Natural killer cell (primary cell): ENCODE results near the gene CABCOCO1. TPM values are rescaled to one million over a fixed set of nuclear protein-coding genes. Genes with fewer than 3 reads are reported as not detected.

ENCODE experiments used
- ATAC-seq, 3 donors: fragments of 150-1000 bp in 2 of 3; fragments of 200-7000 bp in 1 of 3; cut with Tn5 transposase; 1 replicate in 1 of 3; 2 replicates in 2 of 3; pipeline ENCODE4 v1.10.0; 2021; ENCODE audit warnings: mild to moderate bottlenecking in 2 of 3, moderate library complexity in 2 of 3
- DNase-seq, 2 donors: peaks; one replicate each; pipeline versions ENCODE4 v3.0.0 to v3.0.0-alpha.2; 2013 to 2021; ENCODE audit warnings: mixed read lengths in 1 of 2
- H3K27ac ChIP-seq: one replicate; pipeline ENCODE4 v1.5.1; 2013; ENCODE audit warnings: mild to moderate bottlenecking, low read length
- H3K27me3 ChIP-seq: one replicate; pipeline ENCODE4 v1.6.1; 2013; ENCODE audit warnings: low read length; ENCODE audit not compliant: control insufficient read depth, insufficient read depth
- H3K36me3 ChIP-seq: one replicate; pipeline ENCODE4 v1.6.1; 2013; ENCODE audit warnings: low read length; ENCODE audit not compliant: control insufficient read depth, insufficient read depth
- H3K4me1 ChIP-seq: one replicate; pipeline ENCODE4 v1.6.1; 2013; ENCODE audit warnings: low read length; ENCODE audit not compliant: control insufficient read depth, insufficient read depth
- H3K4me3 ChIP-seq: one replicate; pipeline ENCODE4 v1.5.1; 2013; ENCODE audit warnings: low read length
- H3K9me3 ChIP-seq: one replicate; pipeline ENCODE4 v1.6.1; 2013; ENCODE audit warnings: low read length; ENCODE audit not compliant: control insufficient read depth, insufficient read depth
- H3K27ac Mint-ChIP-seq, 2 donors: one replicate each; pipeline ENCODE4 v1.8.0; 2022; ENCODE audit warnings: mild to moderate bottlenecking in 2 of 2, mixed read lengths in 2 of 2, moderate library complexity in 1 of 2
- H3K27me3 Mint-ChIP-seq, 2 donors: one replicate each; pipeline ENCODE4 v1.8.0; 2022; ENCODE audit warnings: low read depth in 2 of 2, mixed read lengths in 2 of 2
- H3K36me3 Mint-ChIP-seq: one replicate; pipeline ENCODE4 v1.8.0; 2022; ENCODE audit warnings: mixed read lengths
- H3K4me1 Mint-ChIP-seq, 2 donors: one replicate each; pipeline ENCODE4 v1.8.0; 2022; ENCODE audit warnings: mixed read lengths in 2 of 2
- H3K4me3 Mint-ChIP-seq: one replicate; pipeline ENCODE4 v1.8.0; 2022; ENCODE audit warnings: mild to moderate bottlenecking, moderate library complexity, mixed read lengths
- H3K9me3 Mint-ChIP-seq, 2 donors: one replicate each; pipeline ENCODE4 v1.8.0; 2022; ENCODE audit warnings: mixed read lengths in 2 of 2
- CTCF ChIP-seq: fragments of 200-600 bp; IDR thresholded peaks from one replicate; pipeline ENCODE4 v1.8.0; 2022; ENCODE audit warnings: antibody characterized with exemption
- WGBS: methylation state at CpG from one replicate; pipeline ENCODE4 v1.1.7; 2013; ENCODE audit warnings: missing lambda C conversion rate; ENCODE audit not compliant: insufficient coverage; 5-methylcytosine and 5-hydroxymethylcytosine counted together
- intact Hi-C: fragments of 100-400 bp; cut with micrococcal nuclease; formaldehyde crosslinking; loops from one replicate; pipeline ENCODE4 v1.14.2; 2022
- total RNA-seq, 4 donors: library from RNA; stranded (reverse); fragments of 120-200 nt in 1 of 4; gene quantifications; one replicate each; pipeline versions ENCODE4 v1.2.3 to v1.2.4, GENCODE V29; 2013 to 2022

CABCOCO1 gene
- total RNA-seq, 3 donors from 2014 or later (not counting 1 experiment from before 2014, with no cell fraction given), result not detected

GRCh38 chr10:61792097-61792716, 129.5 kb downstream of the CABCOCO1 start:
- no peak for TF ChIP-seq CTCF
- DNase-seq, result no peak
- Histone ChIP-seq H3K36me3 (no peaks in the 10 kb centered on the region), H3K27ac (no peak overlapping the region), H3K27me3 (no peaks in the 10 kb centered on the region), H3K9me3 (no peaks in the 10 kb centered on the region), H3K4me3 (no peak overlapping the region), H3K4me1 (no peaks in the 10 kb centered on the region)
- Mint-ChIP-seq H3K4me1 (peaks cover 0 to 1% of the 10 kb centered on the region in 2 donors), H3K36me3 (no peaks in the 10 kb centered on the region), H3K27me3 (peaks cover 0 to 3% of the 10 kb centered on the region in 2 donors), H3K4me3 (no peak overlapping the region), H3K27ac (no peak overlapping the region), H3K9me3 (no peaks in the 10 kb centered on the region)
- WGBS, result 100% methylated on average over 1 of the region's 1 CpG
- ATAC-seq, result no peak
- intact Hi-C loops, result no loop called here

- intact Hi-C loops, result no loop called here
- Mint-ChIP-seq H3K4me3 (no peak overlapping the region), H3K9me3 (no peaks in the 10 kb centered on the region), H3K36me3 (no peaks in the 10 kb centered on the region), H3K27ac (no peak overlapping the region), H3K4me1 (no peaks in the 10 kb centered on the region), H3K27me3 (peaks cover 0 to 3% of the 10 kb centered on the region in 2 donors)
- Histone ChIP-seq H3K4me3 (no peak overlapping the region), H3K36me3 (no peaks in the 10 kb centered on the region), H3K9me3 (no peaks in the 10 kb centered on the region), H3K27me3 (no peaks in the 10 kb centered on the region), H3K4me1 (no peaks in the 10 kb centered on the region), H3K27ac (no peak overlapping the region)
- WGBS, result no CpG with 5 or more reads among the region's 1 CpG
- DNase-seq (no peak), ATAC-seq (no peak)
- TF ChIP-seq CTCF, result no peak
These were observed 130.2 kb downstream of the CABCOCO1 start for GRCh38 chr10:61792921-61793320.

- DNase-seq (no peak), ATAC-seq (no peak)
- no peaks in the 10 kb centered on the region for H3K36me3 ChIP-seq
- Mint-ChIP-seq H3K9me3 (no peaks in the 10 kb centered on the region), H3K36me3 (no peaks in the 10 kb centered on the region), H3K27ac (no peak overlapping the region), H3K27me3 (peaks cover 0 to 3% of the 10 kb centered on the region in 2 donors), H3K4me3 (no peak overlapping the region), H3K4me1 (no peaks in the 10 kb centered on the region)
- H3K27me3 ChIP-seq, result no peaks in the 10 kb centered on the region
- H3K4me1 ChIP-seq, result no peaks in the 10 kb centered on the region
- no peak overlapping the region for H3K27ac ChIP-seq
- WGBS, result 88% methylated on average over 4 of the region's 5 CpGs
- no peak overlapping the region for H3K4me3 ChIP-seq
- H3K9me3 ChIP-seq, result no peaks in the 10 kb centered on the region
- TF ChIP-seq CTCF, result no peak
- intact Hi-C loops, result no loop called here
These were observed 131.3 kb downstream of the CABCOCO1 start for GRCh38 chr10:61793760-61794703.
